HUES64 (cell line): ENCODE measurements around the gene MRPL21. TPM values are rescaled to one million over a fixed set of nuclear protein-coding genes. Genes with fewer than 3 reads are reported as not detected.

Experiments used
- H3K27ac ChIP-seq: 2 replicates; pipeline ENCODE4 v1.7.0; 2013; ENCODE audit warnings: low read depth, low read length, inconsistent platforms
- H3K27me3 ChIP-seq: 2 replicates; pipeline ENCODE4 v1.6.1; 2013; ENCODE audit warnings: mild to moderate bottlenecking, low read length; ENCODE audit not compliant: insufficient read depth
- H3K36me3 ChIP-seq: 2 replicates; pipeline ENCODE4 v1.6.1; 2013; ENCODE audit warnings: mild to moderate bottlenecking, low read length; ENCODE audit not compliant: insufficient read depth
- H3K4me1 ChIP-seq: 2 replicates; pipeline ENCODE4 v1.6.1; 2013; ENCODE audit warnings: mild to moderate bottlenecking, low read length, moderate library complexity; ENCODE audit not compliant: insufficient read depth
- H3K4me3 ChIP-seq: 2 replicates; pipeline ENCODE4 v1.5.1; 2013; ENCODE audit warnings: mild to moderate bottlenecking, low read length, moderate library complexity
- H3K9ac ChIP-seq: 2 replicates; pipeline ENCODE4 v1.6.1; 2013; ENCODE audit warnings: mild to moderate bottlenecking, low read depth, low read length
- H3K9me3 ChIP-seq: 2 replicates; pipeline ENCODE4 v1.6.1; 2013; ENCODE audit warnings: low read depth, low read length; ENCODE audit not compliant: insufficient read depth
- WGBS: fragments of 150-250, 120-280 bp; methylation state at CpG from one replicate; pipeline ENCODE4 v1.1.7; 2013; ENCODE audit warnings: missing lambda C conversion rate; 5-methylcytosine and 5-hydroxymethylcytosine counted together
- polyA plus RNA-seq, 2 experiments: library from polyadenylated mRNA; stranded (reverse); fragments of 50-300 nt; gene quantifications; one replicate each; pipeline ENCODE4 v1.2.3, GENCODE V29; 2013

MRPL21 gene
- polyA plus RNA-seq (2013, experiment 1 of 2), result 80.1 TPM
- 71.4 TPM for polyA plus RNA-seq (2013, experiment 2 of 2)

DNA sequence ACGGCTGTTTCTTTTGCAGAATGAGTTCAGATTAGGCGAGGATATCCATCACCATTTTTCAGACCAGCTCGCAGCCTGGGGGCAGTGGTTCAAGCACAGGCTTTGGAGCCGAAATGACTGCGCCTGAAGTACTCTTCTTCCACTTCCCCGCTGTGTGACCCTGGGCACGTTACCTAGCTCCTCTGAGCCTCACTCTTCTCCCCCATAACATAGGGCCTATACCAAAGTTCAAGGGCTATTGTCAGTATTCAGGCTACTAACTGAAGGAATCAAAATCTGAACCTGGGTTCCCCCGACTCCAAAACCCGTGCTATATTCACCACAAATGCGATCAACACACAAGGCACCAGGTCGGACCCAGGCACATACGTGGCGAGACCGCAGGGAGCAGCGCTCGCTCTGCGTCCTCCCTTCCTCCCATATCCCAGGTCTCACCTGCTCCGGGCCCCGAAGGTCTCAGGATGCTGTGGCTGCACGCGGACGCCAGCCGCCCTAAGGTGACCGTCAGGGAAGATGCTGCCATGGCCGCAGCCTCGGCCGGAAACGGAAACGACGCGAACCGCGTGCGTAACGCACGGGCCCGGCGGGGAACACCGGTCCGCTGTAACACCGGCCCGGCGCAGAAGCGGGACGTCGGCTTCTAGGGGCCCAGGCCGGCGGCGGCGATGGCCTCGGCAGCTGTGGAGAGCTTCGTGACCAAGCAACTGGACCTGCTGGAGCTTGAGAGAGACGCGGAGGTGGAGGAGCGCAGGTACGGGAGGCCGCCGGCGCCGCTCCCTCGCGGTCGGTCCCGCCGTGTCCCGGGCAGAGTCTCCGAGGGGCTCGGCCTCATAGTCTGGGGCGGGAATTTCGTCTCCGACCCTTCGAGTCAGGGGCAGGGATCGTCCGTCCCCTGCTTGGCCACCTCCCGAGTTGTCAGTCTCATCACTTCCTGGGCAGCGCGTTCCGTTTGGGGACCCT, at the start of gene MRPL21, which contains the start of gene IGHMBP2:
MRPL21 (minus strand) TSS at position 545 of the 960 bp plus-strand sequence; CDS start at position 523, 22 bp downstream.
IGHMBP2 (plus strand) TSS at position 604 of the 960 bp plus-strand sequence; CDS start at position 666, 62 bp downstream.
- WGBS, result under 1% methylated on average over 78 of the region's 78 CpGs
- peaks cover 30% of the 10 kb centered on the region for H3K36me3 ChIP-seq
- peak within 1 kb of the TSS; percentile 96 for H3K9ac ChIP-seq

GRCh38 chr11:68950762-68951161, 47.1 kb upstream of the MRPL21 start:
- Histone ChIP-seq H3K9ac (no peak overlapping the region), H3K27ac (no peak overlapping the region; the same call in 1 of the 2 replicates), H3K9me3 (no peaks in the 10 kb centered on the region), H3K4me3 (no peak overlapping the region), H3K27me3 (no peaks in the 10 kb centered on the region), H3K4me1 (peaks cover 10% of the 10 kb centered on the region; the same call in 1 of the 2 replicates), H3K36me3 (no peaks in the 10 kb centered on the region)
- WGBS, result 25% methylated on average over 9 of the region's 9 CpGs

More for the DNA sequence above, at the start of gene MRPL21, which contains the start of gene IGHMBP2:
- Histone ChIP-seq H3K4me3 (peak within 1 kb of the TSS; percentile 99), H3K27ac (peak within 1 kb of the TSS; percentile 85), H3K4me1 (peaks cover 9% of the 10 kb centered on the region; the same call in 1 of the 2 replicates), H3K27me3 (no peaks in the 10 kb centered on the region), H3K9me3 (no peaks in the 10 kb centered on the region)

DNA sequence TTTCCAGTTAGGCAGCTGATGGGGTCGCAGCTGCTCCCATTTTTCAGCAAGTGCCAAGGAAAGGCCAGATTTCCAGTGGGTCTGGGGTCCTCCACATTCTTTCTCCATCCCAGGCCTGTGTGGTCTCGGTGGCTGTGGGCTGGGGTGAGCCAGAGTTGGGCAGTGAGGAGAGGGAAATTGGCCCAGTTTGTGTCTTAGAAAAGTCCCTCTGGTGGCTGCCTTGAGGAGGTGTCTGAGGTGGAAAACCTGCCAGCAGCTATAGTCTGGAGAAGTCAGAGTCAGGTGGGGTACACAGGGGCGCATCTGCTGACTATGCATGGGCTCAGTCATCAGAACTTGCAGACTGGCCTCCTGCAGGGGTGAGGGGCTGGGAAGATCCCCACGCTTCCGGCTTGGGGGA, 46.6 kb upstream of the MRPL21 start:
- Histone ChIP-seq H3K27ac (no peak overlapping the region; the same call in 1 of the 2 replicates), H3K4me1 (peaks cover 10% of the 10 kb centered on the region; the same call in 1 of the 2 replicates), H3K4me3 (no peak overlapping the region), H3K9ac (no peak overlapping the region), H3K9me3 (no peaks in the 10 kb centered on the region), H3K27me3 (no peaks in the 10 kb centered on the region), H3K36me3 (no peaks in the 10 kb centered on the region)
- 38% methylated on average over 5 of the region's 5 CpGs for WGBS

DNA sequence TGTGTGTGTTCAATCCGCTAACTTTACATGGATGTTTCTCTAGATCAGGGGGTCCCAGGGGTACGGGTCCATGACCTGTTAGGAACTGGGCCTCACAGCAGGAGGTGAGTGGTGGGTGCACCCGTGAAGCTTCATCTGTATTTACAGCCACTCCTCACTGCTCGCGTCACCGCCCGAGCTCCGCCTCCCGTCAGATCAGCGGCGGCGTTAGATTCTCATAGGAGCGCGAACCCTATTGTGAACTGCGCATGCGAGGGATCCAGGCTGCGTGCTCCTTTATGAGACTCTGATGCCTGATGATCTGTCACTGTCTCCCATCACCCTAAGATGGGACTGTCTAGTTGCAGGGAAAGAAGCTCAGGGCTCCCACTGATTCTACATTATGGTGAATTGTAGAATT, 45.3 kb upstream of the MRPL21 start:
- Histone ChIP-seq H3K9me3 (no peaks in the 10 kb centered on the region), H3K4me1 (peaks cover 10% of the 10 kb centered on the region; the same call in 1 of the 2 replicates), H3K36me3 (no peaks in the 10 kb centered on the region), H3K4me3 (no peak overlapping the region), H3K27ac (no peak overlapping the region), H3K27me3 (no peaks in the 10 kb centered on the region), H3K9ac (no peak overlapping the region)
- WGBS, result 95% methylated on average over 17 of the region's 17 CpGs

DNA sequence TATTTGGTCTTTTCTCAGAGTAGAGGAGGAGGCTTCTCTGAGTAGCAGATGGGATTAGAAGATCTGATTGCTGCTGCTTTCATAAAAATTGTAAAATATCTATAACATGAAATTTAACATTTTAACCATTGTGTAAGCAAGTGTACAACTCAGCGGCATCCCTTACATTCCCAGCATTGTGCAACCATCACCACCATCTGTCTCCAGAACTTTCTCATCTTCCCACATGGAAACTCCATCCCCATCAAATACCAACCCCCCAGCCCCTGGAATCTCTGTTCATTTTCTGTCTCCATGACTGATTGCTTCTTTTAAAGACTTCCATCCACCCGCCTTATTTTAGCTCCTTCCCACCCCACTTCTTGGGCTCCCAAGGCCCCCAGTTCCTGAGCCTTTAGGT, 44.9 kb upstream of the MRPL21 start:
- Histone ChIP-seq H3K9ac (no peak overlapping the region), H3K9me3 (no peaks in the 10 kb centered on the region), H3K36me3 (no peaks in the 10 kb centered on the region), H3K27me3 (no peaks in the 10 kb centered on the region), H3K27ac (no peak overlapping the region), H3K4me1 (peaks cover 10% of the 10 kb centered on the region; the same call in 1 of the 2 replicates), H3K4me3 (no peak overlapping the region)
- WGBS, result 72% methylated on average over 2 of the region's 2 CpGs

GRCh38 chr11:68947151-68947550, 43.5 kb upstream of the MRPL21 start:
- no peaks in the 10 kb centered on the region for H3K36me3 ChIP-seq
- 78% methylated on average over 11 of the region's 11 CpGs for WGBS
- no peaks in the 10 kb centered on the region for H3K9me3 ChIP-seq
- H3K27me3 ChIP-seq, result no peaks in the 10 kb centered on the region
- no peak overlapping the region for H3K27ac ChIP-seq
- H3K4me1 ChIP-seq, result peaks cover 10% of the 10 kb centered on the region; the same call in 1 of the 2 replicates
- H3K4me3 ChIP-seq, result no peak overlapping the region
- H3K9ac ChIP-seq, result no peak overlapping the region; the same call in 1 of the 2 replicates

DNA sequence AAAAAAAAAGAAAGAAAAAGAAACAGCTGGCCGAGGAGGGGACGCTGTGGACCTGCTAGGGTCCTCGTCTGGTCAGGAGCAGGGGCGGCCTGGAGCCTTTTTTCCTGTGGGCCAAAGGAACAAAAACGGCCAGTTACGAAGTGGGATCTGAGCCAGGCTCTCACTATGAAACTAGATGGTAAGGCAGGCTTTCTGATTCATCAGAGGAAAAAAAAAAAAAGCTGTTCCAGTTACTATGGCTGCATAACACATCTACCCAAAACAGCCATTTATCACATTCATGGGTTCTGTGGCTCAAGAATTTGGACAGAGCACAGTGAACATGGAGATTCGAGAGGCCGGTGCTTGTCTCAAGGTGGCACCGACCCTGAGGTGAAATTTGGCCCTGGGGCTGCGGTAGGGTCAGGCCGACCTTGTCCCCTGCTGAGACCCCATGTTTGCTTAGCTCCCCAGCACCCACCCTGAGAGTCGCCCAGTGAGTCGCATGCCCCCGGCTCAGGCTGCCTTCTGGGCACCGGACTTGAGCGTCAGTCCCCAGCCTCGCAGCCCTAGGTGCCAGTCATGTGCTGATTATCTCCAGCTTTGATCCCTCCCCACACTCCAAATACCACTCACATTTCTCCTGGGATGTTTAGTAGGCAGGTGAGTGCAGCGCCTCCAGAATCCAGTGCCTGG, 42.9 kb upstream of the MRPL21 start:
- Histone ChIP-seq H3K4me1 (peaks cover 10% of the 10 kb centered on the region; the same call in 1 of the 2 replicates), H3K4me3 (no peak overlapping the region), H3K9ac (no peak overlapping the region), H3K9me3 (no peaks in the 10 kb centered on the region), H3K27ac (no peak overlapping the region), H3K27me3 (no peaks in the 10 kb centered on the region), H3K36me3 (no peaks in the 10 kb centered on the region)
- WGBS, result 90% methylated on average over 18 of the region's 18 CpGs

GRCh38 chr11:68942751-68943271, 39.2 kb upstream of the MRPL21 start:
- H3K27ac ChIP-seq, result no peak overlapping the region
- 86% methylated on average over 9 of the region's 9 CpGs for WGBS
- H3K4me3 ChIP-seq, result no peak overlapping the region
- H3K27me3 ChIP-seq, result no peaks in the 10 kb centered on the region
- H3K4me1 ChIP-seq, result no peaks in the 10 kb centered on the region
- H3K9me3 ChIP-seq, result no peaks in the 10 kb centered on the region
- H3K9ac ChIP-seq, result no peak overlapping the region
- H3K36me3 ChIP-seq, result peaks cover 15% of the 10 kb centered on the region

DNA sequence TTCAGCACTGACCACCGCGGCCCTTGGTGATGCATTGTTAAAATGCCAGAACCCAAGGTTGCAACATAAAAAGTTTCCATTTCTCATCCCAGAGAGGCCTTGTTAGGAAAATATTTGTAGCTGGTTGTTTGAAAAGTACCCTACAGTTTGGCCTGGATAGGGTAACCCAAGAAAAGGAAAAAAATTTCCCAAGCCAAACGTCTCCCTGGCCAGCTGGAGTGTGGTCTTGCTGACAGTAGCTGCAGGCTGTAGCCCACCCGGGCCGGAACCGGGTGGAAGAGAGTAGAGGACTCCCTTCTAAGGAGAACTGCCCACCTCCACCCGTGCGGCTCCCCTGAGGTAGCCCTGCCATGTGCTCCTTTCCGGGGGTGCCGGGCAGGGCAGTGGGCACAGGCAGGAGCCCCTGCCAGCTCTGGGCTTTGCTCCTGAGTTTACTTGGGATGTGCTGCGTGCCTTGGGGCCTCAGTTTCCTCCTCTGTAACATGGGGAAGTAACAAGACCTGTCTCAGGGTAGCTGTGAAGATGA, 38.5 kb upstream of the MRPL21 start:
- Histone ChIP-seq H3K4me1 (no peaks in the 10 kb centered on the region), H3K36me3 (peaks cover 21% of the 10 kb centered on the region), H3K27ac (no peak overlapping the region), H3K9ac (no peak overlapping the region), H3K4me3 (no peak overlapping the region), H3K27me3 (no peaks in the 10 kb centered on the region), H3K9me3 (no peaks in the 10 kb centered on the region)
- WGBS, result 85% methylated on average over 11 of the region's 11 CpGs

DNA sequence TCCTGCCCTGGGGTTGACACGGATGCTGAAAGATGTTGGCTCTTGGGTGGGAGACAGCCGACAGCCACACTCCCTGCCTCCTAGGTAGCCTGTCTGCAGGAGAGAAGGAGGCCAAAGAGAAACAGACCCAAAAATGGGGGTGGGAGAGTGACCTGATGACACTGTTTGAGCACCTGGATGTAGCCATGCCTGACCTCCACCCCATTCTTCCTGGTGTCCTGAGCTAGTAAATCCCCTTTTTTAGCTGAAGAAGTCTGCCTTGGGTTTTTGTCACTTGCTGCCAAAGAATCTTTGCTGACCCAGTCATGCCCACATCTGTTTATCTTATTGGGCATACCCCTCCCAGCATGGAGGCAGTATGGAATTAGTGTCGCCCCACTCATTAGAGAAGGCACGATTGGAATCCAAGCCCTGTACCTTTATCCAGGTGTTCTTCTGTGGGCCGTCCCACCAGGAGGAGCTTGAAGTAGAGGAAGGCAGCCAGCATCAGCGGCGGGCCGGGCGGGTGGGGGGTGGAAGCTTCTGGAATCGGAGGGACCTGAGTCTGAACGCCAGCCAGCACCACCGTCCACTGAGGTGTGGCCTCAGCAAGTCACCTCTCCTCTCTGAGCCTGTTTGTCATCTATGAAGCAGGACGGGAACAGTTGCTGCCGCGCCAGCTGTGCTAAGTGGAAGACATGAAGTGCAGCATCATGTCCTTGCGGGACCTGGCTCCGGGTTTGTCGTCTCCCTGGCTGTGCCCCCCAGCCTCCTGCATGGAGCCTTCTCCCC, 37.9 kb upstream of the MRPL21 start:
- H3K9me3 ChIP-seq, result no peaks in the 10 kb centered on the region
- no peak overlapping the region for H3K4me3 ChIP-seq
- no peaks in the 10 kb centered on the region for H3K27me3 ChIP-seq
- peaks cover 28% of the 10 kb centered on the region for H3K36me3 ChIP-seq
- H3K9ac ChIP-seq, result no peak overlapping the region
- no peaks in the 10 kb centered on the region for H3K4me1 ChIP-seq
- no peak overlapping the region for H3K27ac ChIP-seq
- WGBS, result 93% methylated on average over 18 of the region's 18 CpGs
